Chondrocyte (in vitro differentiated cells): ENCODE results near the gene JAKMIP1. TPM values are rescaled to one million over a fixed set of nuclear protein-coding genes. Genes with fewer than 3 reads are reported as not detected.

Experiments used
- DNase-seq: peaks from one replicate; pipeline ENCODE4 v3.0.0; 2021; ENCODE audit warnings: mixed read lengths, low spot score
- H3K27ac Mint-ChIP-seq: one replicate; pipeline ENCODE4 v1.8.0; 2021; ENCODE audit warnings: mild to moderate bottlenecking, moderate library complexity, mixed read lengths; ENCODE audit not compliant: unreplicated experiment
- H3K27me3 Mint-ChIP-seq: 2 replicates; pipeline ENCODE4 v1.8.0; 2021; ENCODE audit warnings: low read depth, mixed read lengths
- H3K36me3 Mint-ChIP-seq: 2 replicates; pipeline ENCODE4 v1.8.0; 2021; ENCODE audit warnings: low read depth, mixed read lengths
- H3K4me1 Mint-ChIP-seq: 2 replicates; pipeline ENCODE4 v1.8.0; 2021; ENCODE audit warnings: low read depth, mild to moderate bottlenecking, mixed read lengths
- H3K4me3 Mint-ChIP-seq: one replicate; pipeline ENCODE4 v1.8.0; 2021; ENCODE audit warnings: mild to moderate bottlenecking, moderate library complexity, mixed read lengths; ENCODE audit not compliant: unreplicated experiment
- H3K9me3 Mint-ChIP-seq: 2 replicates; pipeline ENCODE4 v1.8.0; 2021; ENCODE audit warnings: low read depth, mixed read lengths
- CTCF ChIP-seq: fragments of 200-600 bp; sonication (generic); IDR thresholded peaks from 2 replicates; pipeline ENCODE4 v1.5.0; 2021; ENCODE audit warnings: antibody characterized with exemption, mild to moderate bottlenecking, moderate library complexity
- total RNA-seq: library from RNA; stranded (reverse); gene quantifications from 3 replicates; pipeline ENCODE4 v1.2.1, GENCODE V29; 2021

The JAKMIP1 gene
- total RNA-seq, 1 donor from 2014 or later, result 0.10 TPM

DNA sequence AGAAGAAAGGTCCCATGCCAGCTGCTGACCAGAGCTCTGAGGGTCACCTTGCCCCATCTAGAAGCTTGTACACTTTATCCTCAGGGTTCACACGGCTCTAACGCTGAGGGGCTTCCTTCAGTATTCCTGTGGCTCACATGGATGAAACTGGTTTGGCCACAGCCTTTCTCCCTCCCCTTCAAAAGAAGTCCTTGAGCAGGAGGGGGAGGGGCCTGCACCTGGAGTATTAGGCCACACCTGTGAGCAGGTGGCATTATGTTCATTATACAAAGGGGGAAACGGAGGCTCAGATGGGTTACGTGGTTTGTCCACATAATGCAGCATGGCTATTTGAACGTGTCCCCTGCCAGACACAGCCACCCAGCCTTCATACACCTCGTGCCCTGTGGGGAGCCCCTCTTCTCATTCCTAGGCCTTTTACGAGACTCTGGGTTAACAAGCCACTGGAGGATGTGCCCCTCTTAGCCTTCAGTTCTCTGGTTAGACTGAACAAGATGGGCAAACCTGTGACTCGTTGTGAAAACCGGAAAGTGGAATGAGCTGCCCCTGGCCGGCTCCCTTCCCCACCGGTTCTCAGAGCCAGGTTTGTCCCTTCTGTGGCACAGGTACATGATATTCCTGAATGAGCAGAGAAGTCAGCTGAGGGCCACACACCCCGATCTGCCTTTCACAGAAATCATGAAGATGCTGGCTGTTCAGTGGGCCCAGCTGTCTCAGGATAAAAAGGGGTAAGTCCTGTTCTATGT is 27.2 kb upstream of the JAKMIP1 start:
- Mint-ChIP-seq H3K9me3 (no peaks in the 10 kb centered on the region), H3K4me3 (no peak overlapping the region), H3K27ac (no peak overlapping the region), H3K36me3 (no peaks in the 10 kb centered on the region), H3K4me1 (no peaks in the 10 kb centered on the region), H3K27me3 (peaks cover 35% of the 10 kb centered on the region)
- no peak for TF ChIP-seq CTCF
- DNase-seq, result no peak

DNA sequence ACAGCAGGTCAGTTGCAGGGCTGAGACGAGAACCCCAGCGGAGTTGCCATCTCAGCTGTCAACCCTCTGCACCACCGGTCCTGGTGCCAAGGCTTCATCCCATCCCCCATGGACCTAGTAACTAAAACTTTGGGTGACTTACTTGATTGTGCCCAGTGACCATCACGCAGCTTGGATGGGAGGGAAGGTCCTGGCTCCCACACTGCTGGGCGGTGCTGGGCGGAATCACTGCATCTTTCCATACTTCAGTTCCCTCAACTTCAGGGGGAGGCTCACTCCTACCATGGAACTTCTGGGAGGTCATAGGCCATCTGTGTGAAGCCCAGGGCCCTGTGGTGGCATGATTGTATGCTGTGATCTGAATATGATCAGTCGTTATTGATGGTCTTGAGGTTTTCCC is 26.2 kb upstream of the JAKMIP1 start:
- TF ChIP-seq CTCF, result no peak
- H3K27ac Mint-ChIP-seq, result no peak overlapping the region
- no peak overlapping the region for H3K4me3 Mint-ChIP-seq
- no peaks in the 10 kb centered on the region for H3K4me1 Mint-ChIP-seq
- no peaks in the 10 kb centered on the region for H3K36me3 Mint-ChIP-seq
- DNase-seq, result no peak
- peaks cover 38% of the 10 kb centered on the region for H3K27me3 Mint-ChIP-seq
- H3K9me3 Mint-ChIP-seq, result no peaks in the 10 kb centered on the region

DNA sequence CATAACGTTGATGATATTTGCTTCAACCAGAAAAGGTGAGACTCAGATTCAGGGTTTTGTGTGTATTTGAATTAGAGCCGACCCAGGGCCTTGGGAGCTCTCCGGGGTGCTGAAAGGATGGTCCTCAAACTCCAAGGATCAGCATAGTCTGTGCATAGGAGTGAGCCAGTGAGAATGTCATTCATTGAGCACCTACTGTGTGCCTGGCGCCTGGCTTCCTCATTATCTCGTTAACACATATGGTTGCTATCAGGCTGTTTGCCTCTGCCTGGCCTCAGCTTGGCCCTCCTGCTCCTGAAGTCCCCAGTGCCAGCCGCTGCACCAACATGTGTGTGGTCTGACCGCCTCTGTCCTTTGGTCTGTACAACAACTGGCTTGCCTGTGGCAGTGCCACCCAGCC is 25.1 kb upstream of the JAKMIP1 start:
- no peak overlapping the region for H3K27ac Mint-ChIP-seq
- no peak for TF ChIP-seq CTCF
- H3K36me3 Mint-ChIP-seq, result no peaks in the 10 kb centered on the region
- H3K27me3 Mint-ChIP-seq, result peaks cover 47% of the 10 kb centered on the region
- no peak for DNase-seq
- no peak overlapping the region for H3K4me3 Mint-ChIP-seq
- no peaks in the 10 kb centered on the region for H3K4me1 Mint-ChIP-seq
- H3K9me3 Mint-ChIP-seq, result no peaks in the 10 kb centered on the region

- H3K36me3 Mint-ChIP-seq, result no peaks in the 10 kb centered on the region
- no peak for DNase-seq
- peaks cover 52% of the 10 kb centered on the region for H3K27me3 Mint-ChIP-seq
- no peak overlapping the region for H3K27ac Mint-ChIP-seq
- H3K4me3 Mint-ChIP-seq, result no peak overlapping the region
- no peaks in the 10 kb centered on the region for H3K9me3 Mint-ChIP-seq
- no peaks in the 10 kb centered on the region for H3K4me1 Mint-ChIP-seq
- no peak for TF ChIP-seq CTCF
These were observed 24.4 kb upstream of the JAKMIP1 start for GRCh38 chr4:6224735-6225134.

GRCh38 chr4:6222761-6223292 is 22.5 kb upstream of the JAKMIP1 start:
- no peaks in the 10 kb centered on the region for H3K36me3 Mint-ChIP-seq
- H3K27me3 Mint-ChIP-seq, result peaks cover 53% of the 10 kb centered on the region
- no peaks in the 10 kb centered on the region for H3K4me1 Mint-ChIP-seq
- no peak for DNase-seq
- no peak for TF ChIP-seq CTCF
- H3K4me3 Mint-ChIP-seq, result no peak overlapping the region
- H3K9me3 Mint-ChIP-seq, result no peaks in the 10 kb centered on the region
- no peak overlapping the region for H3K27ac Mint-ChIP-seq
